Cardiac muscle cell (in vitro differentiated cells and primary cell): ENCODE data around the gene BPHL. TPM values are rescaled to one million over a fixed set of nuclear protein-coding genes. Genes with fewer than 3 reads are reported as not detected.
"Not testable (repeated sequence)": the region's sequence is repeated elsewhere in the genome, so short reads cannot be mapped to it uniquely, and the experiment has no call there.

Experiments
- DNase-seq, 2 donors: peaks; one replicate each; pipeline versions ENCODE4 v3.0.0 to v3.0.0-alpha.2; 2010 to 2017; ENCODE audit warnings: low read depth in 1 of 2, low spot score in 1 of 2
- H3K27ac ChIP-seq: fragments of 200-600 bp; sonication (generic); 2 replicates; pipeline ENCODE4 v1.5.1; 2016
- H3K27me3 ChIP-seq: fragments of 200-600 bp; sonication (generic); 2 replicates; pipeline ENCODE4 v1.6.0; 2016; ENCODE audit warnings: control low read depth
- H3K36me3 ChIP-seq: fragments of 200-600 bp; sonication (generic); 2 replicates; pipeline ENCODE4 v1.5.1; 2016; ENCODE audit warnings: control low read depth
- H3K4me1 ChIP-seq: fragments of 200-600 bp; sonication (generic); 2 replicates; pipeline ENCODE4 v1.8.1; 2017; ENCODE audit warnings: low read depth, mild to moderate bottlenecking, mixed run types
- H3K4me3 ChIP-seq: fragments of 200-600 bp; sonication (generic); 2 replicates; pipeline ENCODE4 v1.5.1; 2016; ENCODE audit warnings: mild to moderate bottlenecking
- H3K9me3 ChIP-seq: fragments of 200-600 bp; sonication (generic); 2 replicates; pipeline ENCODE4 v1.5.1; 2017; ENCODE audit warnings: low read depth, mild to moderate bottlenecking, control low read depth
- CTCF ChIP-seq: IDR thresholded peaks from 2 replicates; pipeline ENCODE4 v1.5.1; 2012; ENCODE audit warnings: low read depth, mild to moderate bottlenecking, low read length
- polyA plus RNA-seq: library from polyadenylated mRNA; unstranded; fragments of >200 nt; fragmentation: Nextera tagmentation; extraction: Ambion mirVana; gene quantifications from 2 replicates; pipeline ENCODE4 v1.2.1, GENCODE V29; 2016
- total RNA-seq: library from RNA; depleted of rRNA; stranded (reverse); fragments of >200 nt; gene quantifications from 2 replicates; pipeline ENCODE4 v1.2.3, GENCODE V29; 2016

Gene BPHL
- total and polyA plus RNA-seq, 2 experiments from 2014 or later, result 27.2 to 72.2 TPM

GRCh38 chr6:3164388-3164787 lies 45.9 kb downstream of the BPHL start:
- Histone ChIP-seq H3K27me3 (no peaks in the 10 kb centered on the region), H3K36me3 (no peaks in the 10 kb centered on the region), H3K9me3 (no peaks in the 10 kb centered on the region), H3K4me3 (no peak overlapping the region), H3K4me1 (no peaks in the 10 kb centered on the region), H3K27ac (no peak overlapping the region)
- no peak for DNase-seq
- no peak for TF ChIP-seq CTCF

GRCh38 chr6:3165631-3166534 lies 47.4 kb downstream of the BPHL start:
- DNase-seq, result peak in 1 of 2 donors; percentile 71
- H3K27ac ChIP-seq, result no peak overlapping the region
- no peak overlapping the region for H3K4me3 ChIP-seq
- no peaks in the 10 kb centered on the region for H3K9me3 ChIP-seq
- H3K36me3 ChIP-seq, result no peaks in the 10 kb centered on the region
- TF ChIP-seq CTCF, result no peak
- no peaks in the 10 kb centered on the region for H3K4me1 ChIP-seq
- H3K27me3 ChIP-seq, result no peaks in the 10 kb centered on the region

GRCh38 chr6:3166535-3167225 lies 48.2 kb downstream of the BPHL start:
- H3K27me3 ChIP-seq, H3K27ac ChIP-seq, DNase-seq, H3K4me3 ChIP-seq, H3K9me3 ChIP-seq, H3K4me1 ChIP-seq, H3K36me3 ChIP-seq: not testable (repeated sequence)

GRCh38 chr6:3168046-3168445 lies 49.5 kb downstream of the BPHL start:
- not testable (repeated sequence) for H3K4me3 ChIP-seq, DNase-seq, H3K27ac ChIP-seq

GRCh38 chr6:3170676-3171075 lies 52.2 kb downstream of the BPHL start:
- not testable (repeated sequence) for H3K4me3 ChIP-seq, H3K36me3 ChIP-seq, H3K27ac ChIP-seq, H3K9me3 ChIP-seq, H3K4me1 ChIP-seq, DNase-seq, H3K27me3 ChIP-seq

More at GRCh38 chr6:3168046-3168445, 49.5 kb downstream of the BPHL start:
- H3K9me3 ChIP-seq, H3K4me1 ChIP-seq, H3K36me3 ChIP-seq, H3K27me3 ChIP-seq: not testable (repeated sequence)

- not testable (repeated sequence) for H3K9me3 ChIP-seq, H3K27me3 ChIP-seq, H3K4me1 ChIP-seq, H3K36me3 ChIP-seq, H3K4me3 ChIP-seq, H3K27ac ChIP-seq
- DNase-seq, result peak in 1 of 2 donors; percentile 92
Observed at GRCh38 chr6:3171313-3172175, 53.0 kb downstream of the BPHL start.

- not testable (repeated sequence) for H3K27me3 ChIP-seq, H3K9me3 ChIP-seq, H3K4me3 ChIP-seq, H3K4me1 ChIP-seq, DNase-seq, H3K36me3 ChIP-seq, H3K27ac ChIP-seq
Observed at GRCh38 chr6:3172789-3173188, 54.3 kb downstream of the BPHL start.

GRCh38 chr6:3173636-3174089 lies 55.2 kb downstream of the BPHL start:
- H3K27me3 ChIP-seq, H3K9me3 ChIP-seq, H3K27ac ChIP-seq, H3K4me1 ChIP-seq, H3K36me3 ChIP-seq, DNase-seq, H3K4me3 ChIP-seq: not testable (repeated sequence)
